Caco-2 (cell line): ENCODE measurements around the gene SETD5. TPM values are rescaled to one million over a fixed set of nuclear protein-coding genes. Genes with fewer than 3 reads are reported as not detected.

ENCODE experiments used
- BruUV-seq: library from RNA; stranded (reverse); fragments of 400-500 nt; replicated peaks from 2 replicates; lab custom pipeline; 2021; lab: Mats Ljungman, UMichigan
- CTCF ChIA-PET: fragments of 300-600 bp; sonication (Branson Sonifier 250); formaldehyde crosslinking; loops from one replicate; lab custom pipeline; 2022; ENCODE audit warnings: antibody characterized with exemption; lab: Charles Lee
- POLR2A ChIA-PET: fragments of 300-600 bp; sonication (Branson Sonifier 250); formaldehyde crosslinking; loops from one replicate; lab custom pipeline; 2022; ENCODE audit warnings: antibody characterized with exemption; lab: Charles Lee
- DNase-seq, 2 experiments: peaks; one replicate each; pipeline versions ENCODE4 v3.0.0 to v3.0.0-alpha.2; 2020 to 2022
- H3K27me3 ChIP-seq: replicated peaks from 2 replicates; pipeline ENCODE4 v1.6.0; 2011; ENCODE audit warnings: low read length; ENCODE audit not compliant: control insufficient read depth, insufficient read depth
- H3K36me3 ChIP-seq: 2 replicates; pipeline ENCODE4 v1.5.1; 2011; ENCODE audit warnings: low read length; ENCODE audit not compliant: control insufficient read depth, insufficient read depth
- H3K4me1 ChIP-seq: fragments of 250-450 bp; sonication (Bioruptor Pico); 2 replicates; pipeline ENCODE4 v1.5.1; 2020; ENCODE audit warnings: mild to moderate bottlenecking
- H3K4me3 ChIP-seq: 2 replicates; pipeline ENCODE4 v1.5.1; 2011; ENCODE audit warnings: low read depth, mild to moderate bottlenecking, control low read depth, low read length
- H3K9me3 ChIP-seq: fragments of 250-450 bp; sonication (Bioruptor Pico); 2 replicates; pipeline ENCODE4 v1.5.1; 2020; ENCODE audit warnings: mild to moderate bottlenecking, moderate library complexity
- H3K27ac Mint-ChIP-seq: one replicate; pipeline ENCODE4 v1.8.0; 2022; ENCODE audit warnings: mixed read lengths; ENCODE audit not compliant: unreplicated experiment
- H3K27me3 Mint-ChIP-seq: one replicate; pipeline ENCODE4 v1.8.0; 2022; ENCODE audit warnings: mixed read lengths; ENCODE audit not compliant: insufficient read depth, unreplicated experiment
- H3K36me3 Mint-ChIP-seq: one replicate; pipeline ENCODE4 v1.8.0; 2022; ENCODE audit warnings: mild to moderate bottlenecking, mixed read lengths; ENCODE audit not compliant: insufficient read depth, unreplicated experiment
- H3K4me1 Mint-ChIP-seq: one replicate; pipeline ENCODE4 v1.8.0; 2022; ENCODE audit warnings: low read depth, mixed read lengths; ENCODE audit not compliant: unreplicated experiment
- H3K4me3 Mint-ChIP-seq: one replicate; pipeline ENCODE4 v1.8.0; 2022; ENCODE audit warnings: mild to moderate bottlenecking, moderate library complexity, mixed read lengths; ENCODE audit not compliant: unreplicated experiment
- H3K9me3 Mint-ChIP-seq: one replicate; pipeline ENCODE4 v1.8.0; 2022; ENCODE audit warnings: mixed read lengths; ENCODE audit not compliant: unreplicated experiment
- intact Hi-C: fragments of 100-400 bp; cut with micrococcal nuclease; formaldehyde crosslinking; loops from one replicate; pipeline ENCODE4 v1.10.0; 2022; ENCODE audit not compliant: unreplicated experiment
- total RNA-seq: library from RNA; stranded (reverse); gene quantifications from 2 replicates; pipeline ENCODE4 v1.2.3, GENCODE V29; 2022
- TF ChIP-seq, protein P1 (sequence below), 2 experiments: fragments of 200-600 bp in 1 of 2; IDR thresholded peaks; 1 replicate in 1 of 2; 2 replicates in 1 of 2; pipeline versions ENCODE4 v1.5.1 to v1.8.0; 2011 to 2022; ENCODE audit warnings: antibody characterized with exemption in 1 of 2, control low read depth in 1 of 2, inconsistent platforms in 1 of 2, low read depth in 1 of 2, low read length in 1 of 2, mild to moderate bottlenecking in 1 of 2, moderate library complexity in 1 of 2; ENCODE audit not compliant: insufficient read depth in 1 of 2, severe bottlenecking in 1 of 2, unreplicated experiment in 1 of 2

The SETD5 gene
- total RNA-seq, 1 experiment from 2014 or later: 140 TPM

DNA sequence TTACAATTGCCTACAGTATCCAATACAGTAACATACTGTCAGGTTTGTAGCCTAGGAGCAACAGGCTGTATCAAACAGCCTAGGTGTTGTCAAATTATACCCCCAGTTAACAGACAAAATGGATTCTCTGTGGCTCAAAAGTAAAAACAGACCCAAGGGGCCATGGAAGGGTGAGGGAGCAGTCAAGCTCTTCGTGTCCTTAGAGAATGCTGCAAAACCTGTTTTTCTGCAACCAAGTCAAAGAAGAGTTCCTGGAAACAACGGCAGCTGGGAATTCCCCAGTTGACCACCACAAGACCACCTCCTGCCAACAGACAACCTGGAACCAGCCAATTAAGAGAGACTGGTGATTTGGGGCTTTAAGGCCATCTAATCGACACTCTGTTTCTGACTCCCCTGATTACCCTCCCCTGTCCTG is 45.7 kb upstream of the SETD5 start:
- no peaks in the 10 kb centered on the region for H3K9me3 ChIP-seq
- no peaks in the 10 kb centered on the region for H3K36me3 Mint-ChIP-seq
- H3K9me3 Mint-ChIP-seq: no peaks in the 10 kb centered on the region
- intact Hi-C loops: loop anchor here (2.0 to 10.0 kb wide), 4 partner anchors 33 to 383 kb away; partner anchors contain the start of genes BRPF1 and MTMR14
- TF ChIP-seq, protein P1, sequence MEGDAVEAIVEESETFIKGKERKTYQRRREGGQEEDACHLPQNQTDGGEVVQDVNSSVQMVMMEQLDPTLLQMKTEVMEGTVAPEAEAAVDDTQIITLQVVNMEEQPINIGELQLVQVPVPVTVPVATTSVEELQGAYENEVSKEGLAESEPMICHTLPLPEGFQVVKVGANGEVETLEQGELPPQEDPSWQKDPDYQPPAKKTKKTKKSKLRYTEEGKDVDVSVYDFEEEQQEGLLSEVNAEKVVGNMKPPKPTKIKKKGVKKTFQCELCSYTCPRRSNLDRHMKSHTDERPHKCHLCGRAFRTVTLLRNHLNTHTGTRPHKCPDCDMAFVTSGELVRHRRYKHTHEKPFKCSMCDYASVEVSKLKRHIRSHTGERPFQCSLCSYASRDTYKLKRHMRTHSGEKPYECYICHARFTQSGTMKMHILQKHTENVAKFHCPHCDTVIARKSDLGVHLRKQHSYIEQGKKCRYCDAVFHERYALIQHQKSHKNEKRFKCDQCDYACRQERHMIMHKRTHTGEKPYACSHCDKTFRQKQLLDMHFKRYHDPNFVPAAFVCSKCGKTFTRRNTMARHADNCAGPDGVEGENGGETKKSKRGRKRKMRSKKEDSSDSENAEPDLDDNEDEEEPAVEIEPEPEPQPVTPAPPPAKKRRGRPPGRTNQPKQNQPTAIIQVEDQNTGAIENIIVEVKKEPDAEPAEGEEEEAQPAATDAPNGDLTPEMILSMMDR (IDR thresholded peaks at IDR 0.05; ENCODE audit: insufficient read depth in 1 of 2, low read depth in 1 of 2, low read length in 1 of 2, severe bottlenecking in 1 of 2, unreplicated experiment in 1 of 2): no peak
- peak overlapping the region; percentile 91 for H3K27ac Mint-ChIP-seq
- peak overlapping the region; percentile 71 for H3K4me3 Mint-ChIP-seq
- no peak overlapping the region for H3K4me3 ChIP-seq
- peak; percentile 68 for DNase-seq
- H3K4me1 Mint-ChIP-seq: peaks cover 49% of the 10 kb centered on the region
- H3K4me1 ChIP-seq: peaks cover 60% of the 10 kb centered on the region
- no peaks in the 10 kb centered on the region for H3K27me3 Mint-ChIP-seq
- H3K36me3 ChIP-seq: no peaks in the 10 kb centered on the region
- POLR2A ChIA-PET: interaction anchor here (0.5 to 1.4 kb wide), 3 partner anchors 11 to 47 kb away, joined by 3 to 10 read pairs (median 4); partner anchors contain the start of gene THUMPD3
- BruUV-seq: no TSS peak
- no peaks in the 10 kb centered on the region for H3K27me3 ChIP-seq
- CTCF ChIA-PET: interaction anchor here (1.0 kb wide), 1 partner anchor 11 kb away, joined by 4 read pairs; the partner anchor contains the start of gene THUMPD3

DNA sequence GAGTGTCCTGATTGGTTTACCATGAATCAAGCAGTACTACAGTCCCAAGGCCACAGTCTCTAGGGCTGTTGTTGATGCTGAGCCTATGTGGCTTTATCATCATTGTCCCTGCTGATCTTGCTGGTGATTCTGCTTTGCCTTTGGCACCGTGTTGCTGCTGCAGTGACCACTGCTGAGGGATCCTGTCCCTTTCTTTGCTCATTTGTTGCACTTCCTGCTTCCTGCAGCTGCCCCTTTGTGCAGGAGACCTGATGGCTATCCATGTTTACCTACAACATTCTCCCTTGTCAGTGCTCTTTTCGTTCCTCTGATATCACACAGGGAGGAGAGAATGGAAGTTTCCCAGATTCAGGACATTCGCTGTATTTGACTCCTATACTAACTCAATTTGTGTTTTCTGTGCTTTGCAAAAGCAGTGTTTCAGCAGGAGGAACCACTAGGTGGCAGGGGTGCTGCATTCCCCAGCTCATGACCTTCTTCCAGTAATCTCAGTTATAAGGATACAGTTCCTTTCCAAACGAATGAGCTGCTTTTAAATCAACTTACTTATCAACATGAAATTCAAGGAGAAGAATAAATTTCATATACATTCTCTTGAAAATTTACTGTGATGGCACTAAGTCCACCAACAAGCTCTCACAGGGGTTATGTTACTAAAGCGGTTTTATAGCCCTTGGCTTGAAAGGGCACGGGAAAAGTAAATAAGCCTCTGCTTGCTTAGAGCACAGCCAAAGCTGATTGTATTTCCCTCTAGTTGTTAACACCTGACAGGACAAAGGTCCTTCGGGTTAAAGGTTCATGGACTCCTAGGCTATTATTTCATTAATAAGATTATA is 44.3 kb upstream of the SETD5 start:
- Mint-ChIP-seq H3K4me1 (peaks cover 49% of the 10 kb centered on the region), H3K9me3 (no peaks in the 10 kb centered on the region), H3K4me3 (peak overlapping the region; percentile 71), H3K36me3 (no peaks in the 10 kb centered on the region), H3K27ac (peak overlapping the region; percentile 91), H3K27me3 (no peaks in the 10 kb centered on the region)
- intact Hi-C loops: loop anchor here (1.0 to 10.0 kb wide), 7 partner anchors 9 to 382 kb away; partner anchors contain the start of genes BRPF1 and MTMR14
- H3K27me3 ChIP-seq: no peaks in the 10 kb centered on the region
- TF ChIP-seq, protein P1 (IDR thresholded peaks at IDR 0.05; ENCODE audit: insufficient read depth in 1 of 2, low read depth in 1 of 2, low read length in 1 of 2, severe bottlenecking in 1 of 2, unreplicated experiment in 1 of 2): peak; percentile 75 to 77
- no peaks in the 10 kb centered on the region for H3K9me3 ChIP-seq
- CTCF ChIA-PET: interaction anchor here (0.6 to 1.6 kb wide), 10 partner anchors 9 to 339 kb away, joined by 3 to 30 read pairs (median 4); partner anchors contain the start of genes MTMR14 and THUMPD3
- H3K4me1 ChIP-seq: peaks cover 60% of the 10 kb centered on the region
- 0 out of 2 replicates have a peak overlapping the region, but pooled peaks have one; percentile 0 for H3K4me3 ChIP-seq
- DNase-seq: peak; percentile 73
- BruUV-seq: no TSS peak
- POLR2A ChIA-PET: interaction anchor here (1.3 to 2.0 kb wide), 2 partner anchors 10 to 43 kb away, joined by 24 to 28 read pairs; partner anchors contain the start of genes SETD5 and THUMPD3
- no peaks in the 10 kb centered on the region for H3K36me3 ChIP-seq
